ENCODE measurements around the gene RHBDD2. TPM values are rescaled to one million over a fixed set of nuclear protein-coding genes. Genes with fewer than 3 reads are reported as not detected.
"Not testable (repeated sequence)": the region's sequence is repeated elsewhere in the genome, so short reads cannot be mapped to it uniquely, and the experiment has no call there.

RHBDD2 gene
- total RNA-seq, 1 donor from 2014 or later: 19.1 TPM

DNA sequence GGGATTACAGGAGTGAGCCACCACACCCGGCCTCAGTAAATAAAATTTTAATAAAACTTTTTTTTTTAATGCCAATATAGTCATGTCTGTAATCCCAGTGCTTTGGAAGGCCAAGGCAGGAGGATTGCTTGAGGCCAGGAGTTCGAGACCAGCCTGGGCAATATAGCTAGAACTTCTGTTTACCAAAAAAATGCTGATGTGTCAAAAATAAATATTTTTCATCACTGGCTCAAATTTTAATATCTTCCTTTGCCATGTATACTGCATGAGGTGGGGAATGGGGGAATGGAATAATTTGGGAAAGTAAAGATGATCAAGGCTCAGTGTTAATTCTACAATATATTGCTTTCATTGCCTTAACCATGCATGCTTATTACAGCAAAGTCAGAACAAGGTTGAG lies 10.7 kb upstream of the RHBDD2 start:
- no peak for DNase-seq

GRCh38 chr7:75869776-75870379 lies 9.0 kb upstream of the RHBDD2 start:
- peaks cover 21% of the 10 kb centered on the region for H3K4me1 ChIP-seq
- no peak overlapping the region for H3K27ac ChIP-seq (replicated peaks)
- H3K9me3 ChIP-seq (replicated peaks): no peaks in the 10 kb centered on the region
- intact Hi-C loops (cut with micrococcal nuclease): no loop called here
- no peak overlapping the region for H3K4me3 ChIP-seq
- TF ChIP-seq CTCF (IDR thresholded peaks at IDR 0.05; ENCODE audit: borderline replicate concordance): no peak
- H3K27me3 ChIP-seq (ENCODE audit: low read depth): no peaks in the 10 kb centered on the region
- no peak for DNase-seq
- no peaks in the 10 kb centered on the region for H3K36me3 ChIP-seq

More for the DNA sequence above, 10.7 kb upstream of the RHBDD2 start:
- Histone ChIP-seq H3K4me3 (no peak overlapping the region), H3K4me1 (peaks cover 19% of the 10 kb centered on the region), H3K9me3 (replicated peaks) (no peaks in the 10 kb centered on the region), H3K27me3 (ENCODE audit: low read depth) (no peaks in the 10 kb centered on the region), H3K36me3 (no peaks in the 10 kb centered on the region), H3K27ac (replicated peaks) (no peak overlapping the region)
- intact Hi-C loops (cut with micrococcal nuclease): no loop called here
- no peak for TF ChIP-seq CTCF (IDR thresholded peaks at IDR 0.05; ENCODE audit: borderline replicate concordance)

GRCh38 chr7:75870557-75871161 lies 8.2 kb upstream of the RHBDD2 start:
- peaks cover 21% of the 10 kb centered on the region for H3K4me1 ChIP-seq
- no peaks in the 10 kb centered on the region for H3K9me3 ChIP-seq (replicated peaks)
- TF ChIP-seq CTCF (IDR thresholded peaks at IDR 0.05; ENCODE audit: borderline replicate concordance): no peak
- H3K36me3 ChIP-seq: no peaks in the 10 kb centered on the region
- no peak for DNase-seq
- intact Hi-C loops (cut with micrococcal nuclease): no loop called here
- H3K27me3 ChIP-seq (ENCODE audit: low read depth): no peaks in the 10 kb centered on the region
- H3K4me3 ChIP-seq: no peak overlapping the region
- no peak overlapping the region for H3K27ac ChIP-seq (replicated peaks)

GRCh38 chr7:75872073-75872782 lies 6.6 kb upstream of the RHBDD2 start:
- intact Hi-C loops (cut with micrococcal nuclease): no loop called here
- no peaks in the 10 kb centered on the region for H3K36me3 ChIP-seq
- TF ChIP-seq CTCF (IDR thresholded peaks at IDR 0.05; ENCODE audit: borderline replicate concordance): no peak
- H3K9me3 ChIP-seq (replicated peaks): no peaks in the 10 kb centered on the region
- H3K27me3 ChIP-seq (ENCODE audit: low read depth): no peaks in the 10 kb centered on the region
- H3K27ac ChIP-seq (replicated peaks): peak overlapping the region; percentile 81
- no peak overlapping the region for H3K4me3 ChIP-seq
- DNase-seq: no peak
- peaks cover 16% of the 10 kb centered on the region for H3K4me1 ChIP-seq

- H3K4me1 ChIP-seq: peaks cover 28% of the 10 kb centered on the region
- DNase-seq; H3K27me3 ChIP-seq (ENCODE audit: low read depth); H3K27ac ChIP-seq (replicated peaks); H3K4me3 ChIP-seq; H3K36me3 ChIP-seq; H3K9me3 ChIP-seq (replicated peaks); intact Hi-C loops (cut with micrococcal nuclease): not testable (repeated sequence)
Measured at GRCh38 chr7:75874180-75874579, 4.7 kb upstream of the RHBDD2 start.
